SW480 (cell line): Measurements from ENCODE around the gene FAM78B.

Experiments
- DNase-seq: peaks from one replicate; pipeline ENCODE4 v3.0.0-alpha.2; 2016; ENCODE audit warnings: low spot score

Gene FAM78B

DNA sequence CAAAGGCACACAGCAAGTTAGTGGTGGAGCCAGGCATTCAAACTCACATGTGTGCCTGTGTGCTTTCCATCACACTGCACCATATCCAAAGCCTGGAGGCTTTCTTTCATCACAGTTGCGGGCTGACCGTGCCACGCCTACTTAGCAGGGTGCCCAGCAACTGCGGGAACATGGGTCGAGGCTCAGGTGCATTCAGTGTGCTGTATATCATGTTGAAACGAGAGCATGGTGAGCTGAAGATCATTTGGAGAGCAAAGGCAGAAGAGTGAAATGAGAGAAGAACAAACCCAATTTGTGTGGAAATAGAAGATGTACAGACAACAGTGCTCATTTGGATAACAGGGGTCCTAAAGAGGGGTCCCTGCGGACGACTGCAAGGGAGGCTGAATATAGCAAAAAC is 46.5 kb downstream of the FAM78B start:
- DNase-seq = no peak

DNA sequence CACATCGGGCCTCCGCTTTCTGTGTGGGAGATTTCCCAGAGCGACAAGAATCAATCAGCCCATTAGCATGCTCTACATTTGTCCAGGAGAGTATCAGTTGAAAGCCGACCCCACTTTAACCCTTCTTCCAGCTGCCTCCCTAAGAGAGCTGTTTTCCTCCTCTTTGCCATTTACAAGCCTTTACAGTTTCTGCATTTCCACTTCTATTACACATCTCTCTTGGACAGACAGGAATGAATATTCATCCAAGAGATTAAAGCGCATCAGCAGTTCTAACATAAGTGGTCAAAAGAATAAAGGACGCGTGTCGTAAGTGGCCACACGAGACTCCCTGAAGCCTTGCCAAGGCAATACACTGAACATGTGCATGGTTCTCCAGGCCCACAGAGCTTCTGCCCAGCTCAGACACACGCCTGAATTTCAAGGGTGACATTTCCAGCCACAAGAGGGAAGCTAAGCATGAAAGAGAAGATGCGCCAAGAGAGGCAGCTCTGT is 47.3 kb downstream of the FAM78B start:
- no peak for DNase-seq

DNA sequence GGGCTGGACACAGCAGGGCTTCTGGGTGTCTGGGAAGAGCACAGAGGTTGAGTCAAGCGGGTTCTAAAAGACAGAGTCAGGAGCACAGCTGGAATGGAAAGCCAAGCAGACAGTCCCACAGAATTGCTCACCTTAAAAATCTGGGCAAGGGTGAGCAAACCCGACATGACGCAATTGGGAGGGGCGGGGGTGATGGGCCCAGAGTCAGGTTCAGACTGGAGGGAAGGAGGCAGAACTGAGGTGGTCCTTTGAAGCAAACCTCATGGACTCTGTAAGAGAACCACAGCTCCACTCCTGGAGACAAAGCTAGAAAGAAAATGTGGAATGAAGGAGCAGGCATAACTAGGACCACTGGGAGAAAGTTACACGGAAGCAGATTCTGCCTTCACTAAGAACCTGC is 49.0 kb downstream of the FAM78B start:
- no peak for DNase-seq

DNA sequence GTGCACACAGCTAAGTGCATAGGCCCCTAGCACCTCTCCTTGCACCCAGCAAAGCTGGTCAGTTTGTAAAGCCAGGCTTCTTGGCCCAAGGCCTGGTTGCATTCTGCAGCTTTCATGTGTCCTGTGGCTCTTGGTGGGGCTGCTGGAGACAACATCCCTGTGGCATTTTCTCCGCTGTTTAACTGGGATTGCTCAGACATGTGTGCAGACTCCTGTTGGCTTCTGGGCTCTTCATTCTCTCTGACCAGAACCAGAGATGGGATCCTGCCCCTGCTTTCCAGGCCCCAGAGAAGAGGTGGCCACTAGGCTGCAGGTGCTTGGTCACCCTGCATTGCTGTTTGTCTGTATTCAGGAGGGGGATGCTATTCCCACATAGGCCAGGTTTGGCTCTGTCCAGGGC is 50.8 kb downstream of the FAM78B start:
- no peak for DNase-seq

DNA sequence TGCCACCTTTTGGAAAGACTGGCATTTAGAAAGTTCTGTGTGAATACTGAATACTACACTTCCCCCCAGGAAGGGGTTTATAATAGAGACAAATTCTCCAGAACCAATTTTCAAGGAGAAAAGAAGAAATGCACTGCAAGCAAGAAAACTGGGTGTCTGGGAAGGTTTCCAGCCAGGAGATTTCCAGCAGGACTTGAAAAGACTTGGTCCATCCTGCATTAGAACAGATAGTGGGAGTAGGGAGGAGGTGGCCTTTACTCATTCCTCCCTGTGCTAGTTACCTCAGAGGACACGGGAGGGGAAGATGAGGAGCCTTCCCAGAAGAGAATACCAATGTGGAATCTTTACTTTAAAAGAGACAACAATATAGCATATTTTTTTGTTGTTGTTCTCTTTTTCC is 52.4 kb downstream of the FAM78B start:
- no peak for DNase-seq

DNA sequence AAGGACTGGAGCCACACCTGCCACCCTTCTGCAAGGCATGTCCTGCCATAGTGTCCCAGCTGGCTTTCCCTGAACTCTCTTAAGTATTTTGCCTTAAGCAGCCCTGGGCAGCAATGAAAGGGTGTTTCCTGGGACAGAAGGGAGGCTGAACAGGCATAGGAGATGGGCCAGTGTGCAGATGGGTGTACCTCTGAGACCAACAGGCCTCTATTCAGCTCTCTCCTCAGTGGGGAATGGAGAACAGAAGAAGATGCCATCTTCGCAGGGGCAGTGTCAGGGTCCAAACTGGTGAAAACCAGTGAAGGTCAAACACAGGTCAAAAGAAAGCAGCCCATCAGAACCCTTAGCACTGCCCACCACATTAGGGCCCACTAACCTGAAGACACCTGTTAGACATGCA is 53.2 kb downstream of the FAM78B start:
- no peak for DNase-seq

DNA sequence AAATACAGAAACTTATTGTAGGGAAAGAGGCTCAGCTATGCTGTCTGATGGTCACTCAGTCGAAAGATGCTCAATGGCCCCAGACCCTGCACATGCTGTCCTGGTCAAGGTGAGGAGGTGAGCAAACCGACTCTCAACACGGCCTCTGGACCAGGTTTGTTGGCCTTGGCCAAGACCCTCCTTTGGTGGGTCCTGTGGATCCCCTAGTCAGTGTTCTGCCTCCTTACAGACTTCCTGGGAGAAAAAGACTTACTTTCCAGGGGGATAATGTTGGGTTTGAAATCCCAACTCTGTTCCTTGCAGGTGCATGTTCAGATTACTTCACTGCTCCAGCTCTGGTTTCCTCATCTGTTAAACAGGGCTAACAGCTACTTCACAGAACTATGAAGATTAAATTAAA is 53.8 kb downstream of the FAM78B start:
- no peak for DNase-seq

DNA sequence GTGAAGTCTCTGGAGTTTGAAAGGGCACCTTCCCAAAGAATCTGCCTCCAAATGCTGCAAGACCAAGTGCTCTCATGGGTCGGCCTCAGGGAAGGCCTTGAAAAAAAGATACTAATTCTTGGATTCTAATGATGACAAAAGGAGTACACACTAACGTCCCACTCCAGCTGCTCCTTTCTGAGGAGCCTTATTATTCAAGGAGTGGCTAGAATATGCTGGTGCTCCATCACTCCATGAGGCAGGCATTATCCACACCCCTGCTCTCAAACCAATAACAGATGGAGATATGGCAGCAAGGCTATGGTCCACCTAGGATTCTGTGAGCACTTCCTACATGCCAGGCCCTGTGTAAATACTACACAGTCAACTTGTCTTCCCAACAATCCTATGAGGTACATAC is 54.4 kb downstream of the FAM78B start:
- no peak for DNase-seq

DNA sequence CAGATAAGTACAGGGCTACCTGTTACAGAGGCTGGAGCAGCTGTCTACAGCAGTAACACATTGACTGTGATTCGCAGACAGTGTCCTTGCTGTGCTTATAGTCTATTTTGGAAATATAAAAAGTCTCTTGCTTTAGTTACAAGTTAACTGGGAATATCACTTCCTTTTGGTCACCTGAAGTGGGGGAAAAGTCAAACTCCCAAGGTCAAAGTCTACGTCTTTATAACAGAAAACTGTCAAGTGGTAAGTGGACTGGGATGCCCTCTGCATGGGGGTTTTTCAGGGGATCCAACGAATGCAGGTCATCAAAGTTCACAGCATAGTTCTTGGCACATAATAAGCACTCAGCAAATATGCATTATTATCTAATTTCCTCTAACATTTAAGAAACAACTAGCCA is 55.4 kb downstream of the FAM78B start:
- no peak for DNase-seq

DNA sequence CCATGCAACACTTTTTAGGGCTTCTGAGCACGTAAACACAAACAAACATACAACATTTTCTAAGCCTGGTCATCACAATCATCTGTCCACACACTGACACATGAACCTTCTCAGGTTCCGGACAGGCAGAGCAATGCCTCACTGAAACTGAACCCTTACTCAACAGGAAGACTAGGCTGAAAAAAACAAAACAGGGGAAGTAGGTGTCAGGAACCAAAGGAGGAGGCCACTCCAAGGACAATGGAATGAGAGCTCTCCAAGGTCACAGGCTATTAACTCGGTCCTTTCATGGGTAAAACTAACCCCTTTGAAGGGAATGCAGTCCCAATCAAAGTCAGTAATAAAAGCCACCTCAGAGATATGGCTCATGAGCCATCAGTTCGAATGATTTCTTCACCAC is 76.6 kb downstream of the FAM78B start:
- DNase-seq = no peak

DNA sequence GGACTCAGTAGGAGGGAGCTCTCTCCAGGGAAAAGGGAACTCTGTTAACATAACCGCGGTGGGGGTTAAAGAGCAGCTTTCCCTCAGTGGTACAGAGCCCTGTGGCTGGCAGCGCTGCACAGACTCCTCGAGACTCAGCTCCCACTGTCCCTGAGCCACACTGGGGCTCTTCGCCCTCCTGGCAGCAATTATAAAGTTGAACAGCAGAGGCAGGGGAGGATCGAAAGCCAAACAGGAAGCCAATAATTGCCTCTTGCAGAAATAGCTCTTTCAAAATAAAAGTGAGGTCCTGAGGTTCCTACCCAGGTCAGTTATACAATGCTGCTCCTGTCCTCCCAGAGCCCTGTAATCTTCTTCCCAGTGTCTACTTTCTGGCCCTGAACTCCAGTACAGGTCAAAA is 77.0 kb downstream of the FAM78B start:
- peak; percentile 4 for DNase-seq

DNA sequence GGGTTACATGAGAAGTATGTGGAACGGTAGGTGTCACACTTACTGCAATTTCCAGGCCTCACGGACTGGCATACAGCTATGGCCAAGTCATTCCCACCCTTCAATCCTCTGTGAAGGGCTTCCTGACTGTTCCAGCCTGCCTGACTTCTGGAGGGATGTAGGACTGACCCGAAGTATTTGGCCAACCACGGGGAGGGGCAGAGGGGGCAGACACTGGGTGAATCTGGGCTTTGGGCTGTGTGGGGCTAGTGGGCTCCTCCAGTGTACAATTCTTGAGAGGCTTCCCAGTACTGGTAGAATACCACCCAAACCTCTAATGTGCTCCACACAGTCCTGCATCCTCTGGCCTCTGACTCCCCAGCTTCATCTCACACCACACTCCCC is 78.2 kb downstream of the FAM78B start:
- no peak for DNase-seq

DNA sequence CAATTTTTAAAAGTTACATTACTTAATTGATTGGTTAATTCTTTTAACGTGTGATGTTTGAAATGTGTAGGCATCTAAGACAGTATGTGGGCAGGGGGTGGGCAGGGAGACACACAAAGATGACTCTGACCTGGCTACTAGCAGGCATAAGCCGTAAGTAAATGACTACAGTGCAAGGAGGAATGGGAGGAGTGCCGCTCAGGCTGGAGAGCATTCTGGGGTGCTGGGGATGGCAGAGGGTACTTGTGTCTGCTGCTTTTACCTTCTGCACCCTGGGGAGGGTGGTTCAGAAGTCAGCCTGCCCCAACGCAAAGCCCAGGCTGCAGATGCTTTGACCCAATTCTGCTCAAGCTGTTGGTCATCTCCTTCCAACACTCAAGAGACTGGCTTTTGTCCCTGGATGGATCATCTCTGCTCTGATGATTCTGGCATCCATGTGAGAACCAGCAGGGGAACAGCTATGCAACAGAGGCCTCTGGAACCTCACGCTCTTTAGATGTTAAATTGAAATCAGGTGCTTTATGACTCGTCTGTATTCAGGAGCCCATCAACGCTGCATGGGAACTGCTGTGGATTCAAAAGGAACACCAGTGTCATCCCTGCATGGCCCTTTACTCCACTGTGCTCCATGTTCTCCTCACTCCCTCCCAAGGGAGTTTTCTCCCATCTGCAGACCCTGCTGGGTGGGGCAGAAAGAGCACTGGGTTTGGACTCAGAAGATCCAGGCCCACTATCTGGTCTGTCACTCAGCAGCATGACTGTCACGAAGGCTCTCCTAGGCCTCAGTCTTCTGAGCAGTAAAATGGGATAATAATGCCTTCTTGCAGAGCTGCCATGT is 78.8 kb downstream of the FAM78B start:
- DNase-seq = no peak

DNA sequence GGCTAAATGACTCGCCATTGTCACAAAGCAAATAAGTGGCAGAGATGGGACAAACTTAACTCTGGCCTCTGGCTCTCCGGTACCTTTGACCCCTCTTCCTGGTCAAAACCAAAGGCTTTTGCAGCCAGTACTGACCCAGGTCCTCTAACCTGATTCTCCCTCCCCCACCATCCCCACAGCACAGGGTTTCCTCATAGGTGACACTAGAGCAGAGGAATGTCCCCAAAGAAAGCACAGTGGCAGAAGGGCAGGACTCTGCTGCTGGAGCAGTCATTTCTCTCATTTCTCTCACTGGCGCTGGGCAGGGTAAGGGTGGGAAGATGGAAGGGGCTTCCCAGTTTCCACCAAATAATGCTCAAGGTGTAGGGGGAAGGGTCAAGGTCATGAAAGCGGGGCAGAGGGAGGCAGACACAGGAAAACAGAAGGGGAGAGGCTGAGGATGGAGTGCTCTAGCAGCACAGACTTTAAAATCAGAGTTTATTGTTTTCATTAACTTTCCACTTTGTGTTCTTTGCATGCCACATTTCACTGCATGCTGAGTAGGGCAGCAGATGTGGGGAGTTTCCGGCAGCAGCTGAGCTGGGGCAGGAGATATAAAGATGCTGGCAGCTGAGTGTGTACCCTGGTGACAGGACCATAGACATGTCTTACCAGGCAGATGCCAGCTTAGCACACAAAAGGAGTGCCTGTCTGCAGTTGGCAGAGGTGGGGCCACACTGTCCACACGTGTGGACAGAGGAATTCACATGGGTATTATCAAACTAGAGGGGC is 80.5 kb downstream of the FAM78B start:
- no peak for DNase-seq

DNA sequence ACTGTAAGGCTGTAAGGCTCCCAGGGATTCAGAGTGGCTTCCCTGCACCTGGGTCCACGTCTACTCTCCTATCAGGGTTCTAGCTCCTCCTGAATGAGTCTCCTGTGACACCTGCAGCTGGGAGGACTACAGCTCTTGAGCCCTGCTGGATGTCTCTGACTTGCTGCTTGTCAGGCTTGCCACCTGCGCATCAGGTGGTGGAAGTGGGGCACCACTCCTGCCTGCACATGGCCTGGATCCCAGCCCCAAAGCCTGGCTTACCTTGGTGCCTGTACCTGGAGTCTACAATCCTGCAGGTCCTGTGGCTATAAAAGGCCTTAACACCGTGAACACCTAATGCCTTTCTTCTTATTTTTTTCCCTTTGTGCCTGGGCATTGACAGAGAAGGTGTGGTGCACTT is 82.2 kb downstream of the FAM78B start:
- no peak for DNase-seq

DNA sequence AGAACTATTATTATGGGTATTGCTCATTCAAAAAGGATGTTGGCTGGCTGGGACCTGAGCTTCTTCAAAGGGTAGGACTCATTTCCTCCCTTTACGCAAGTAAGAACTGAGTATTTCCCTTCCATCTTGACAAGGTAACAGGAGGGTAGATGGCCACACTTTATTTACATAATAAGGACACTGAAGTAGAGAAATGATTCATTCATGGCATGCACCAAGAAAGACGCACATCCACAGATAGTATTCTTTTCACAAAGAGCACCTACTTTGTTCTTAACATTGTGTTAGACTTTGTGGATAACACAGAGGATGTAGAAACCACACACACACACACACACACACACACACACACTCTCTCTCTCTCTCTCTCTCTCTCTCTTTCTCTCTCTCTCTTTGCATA is 82.9 kb downstream of the FAM78B start:
- no peak for DNase-seq

DNA sequence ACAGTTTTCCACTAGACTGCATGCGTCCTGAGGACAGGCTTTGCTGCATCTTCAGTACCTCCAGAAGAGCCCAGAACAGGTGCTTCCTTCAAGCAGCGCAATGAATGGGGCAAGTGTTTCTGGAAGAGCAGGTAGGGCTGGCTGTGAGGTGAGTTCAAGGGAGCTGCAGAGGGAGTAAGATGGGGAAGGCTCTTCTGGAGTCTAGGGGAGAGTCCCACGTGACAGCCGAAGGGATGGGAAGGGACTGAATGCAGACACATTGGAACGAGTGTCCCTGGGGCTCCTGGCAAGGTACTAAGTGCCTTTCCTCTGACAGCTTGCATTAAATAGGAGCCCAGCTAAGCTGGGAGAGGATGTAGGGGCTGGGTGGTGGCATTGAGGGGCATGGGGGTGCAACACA is 84.2 kb downstream of the FAM78B start:
- DNase-seq = no peak

DNA sequence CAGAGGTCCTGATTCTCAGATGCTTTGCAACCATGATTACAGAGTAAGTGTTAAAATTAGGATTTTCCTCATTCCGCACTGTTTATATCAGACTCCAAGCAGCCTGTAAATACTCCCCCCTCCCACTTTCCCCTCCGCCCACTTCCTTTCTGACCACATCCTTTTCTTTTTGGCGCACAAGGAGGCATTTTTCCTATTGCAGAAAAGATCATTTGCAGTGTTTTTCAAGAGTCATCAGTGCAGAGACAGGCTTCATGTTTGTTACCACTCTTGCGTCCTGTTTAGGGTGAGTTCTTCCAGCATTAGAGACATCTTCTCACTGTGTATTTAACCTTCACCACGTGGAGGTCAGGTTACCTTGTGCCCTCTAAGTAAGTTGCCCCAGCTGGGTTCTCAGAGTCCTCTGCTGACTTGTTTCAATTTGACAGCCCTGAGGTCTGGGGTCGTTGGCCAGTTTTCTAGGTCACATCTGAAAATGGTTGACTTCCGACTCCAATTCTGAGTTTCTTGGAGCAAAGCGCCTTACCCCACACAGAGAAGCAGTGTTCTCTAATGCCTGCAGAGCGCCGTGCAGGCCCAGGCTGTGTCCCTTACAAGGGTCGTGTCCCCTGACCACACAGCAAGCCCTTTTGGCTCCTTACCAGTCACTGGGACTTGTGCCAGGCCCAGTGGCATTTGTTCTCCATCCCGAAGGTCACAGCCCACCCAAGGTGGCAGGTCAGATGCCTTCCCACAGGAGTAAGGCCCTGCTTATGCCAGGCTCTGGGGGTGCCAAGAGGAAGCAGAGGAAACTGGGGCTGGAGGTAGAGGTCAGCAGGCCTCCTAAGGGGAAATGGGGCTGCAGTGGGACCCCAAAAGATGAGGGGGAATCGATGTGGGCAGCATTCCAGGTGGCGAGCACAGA is 85.6 kb downstream of the FAM78B start:
- no peak for DNase-seq

DNA sequence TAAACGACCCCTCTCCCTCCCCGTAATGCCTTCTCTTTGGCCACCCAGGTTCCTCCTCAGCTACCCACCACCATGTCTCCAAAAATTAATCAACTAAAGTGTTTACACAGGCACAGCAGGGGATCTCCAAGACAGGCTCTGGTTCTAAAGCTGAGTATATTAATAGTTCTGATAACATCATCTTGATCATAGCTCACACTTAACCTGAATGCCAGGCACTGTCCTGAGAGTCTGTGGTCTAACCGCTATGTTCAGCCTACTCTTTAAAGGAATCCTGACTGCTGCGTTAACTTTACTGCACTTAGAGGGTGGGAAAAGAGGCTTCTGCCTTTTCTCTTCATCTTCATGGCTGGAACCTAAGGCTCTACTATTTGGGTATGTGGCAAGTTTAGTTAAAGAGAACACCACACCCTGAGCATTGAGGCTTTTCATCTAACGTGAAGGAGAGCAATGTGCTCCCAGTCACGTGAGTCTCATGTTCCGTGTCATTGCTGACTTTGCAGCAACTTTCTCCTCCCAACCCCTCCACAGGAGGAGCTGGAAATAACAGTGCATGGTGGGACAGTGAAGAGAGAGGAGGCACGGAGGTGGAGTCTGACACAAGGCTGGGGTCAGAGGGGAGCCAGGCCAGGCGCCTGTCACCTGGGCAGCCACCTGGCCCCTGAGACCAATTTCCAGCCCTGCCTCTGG is 86.4 kb downstream of the FAM78B start:
- no peak for DNase-seq

DNA sequence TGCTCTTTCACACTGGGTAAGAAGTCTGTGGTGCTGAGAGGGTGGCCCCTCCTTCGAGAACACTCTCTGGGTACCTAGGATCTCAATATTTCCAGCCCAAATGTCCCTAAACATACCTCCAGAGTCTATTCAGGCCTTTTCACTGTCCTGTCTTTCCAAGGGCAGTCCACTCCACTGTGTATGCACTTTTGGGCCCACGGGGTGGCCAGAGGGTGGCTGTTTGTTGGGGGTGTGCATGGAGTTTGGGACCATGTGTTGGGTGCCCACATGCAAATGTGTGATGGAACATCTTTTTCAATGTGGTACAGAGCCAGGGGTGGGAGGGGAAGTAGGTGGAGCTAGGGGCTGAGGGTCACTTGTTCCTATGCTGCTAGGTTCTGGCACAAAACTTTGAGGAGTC is 87.5 kb downstream of the FAM78B start:
- no peak for DNase-seq

DNA sequence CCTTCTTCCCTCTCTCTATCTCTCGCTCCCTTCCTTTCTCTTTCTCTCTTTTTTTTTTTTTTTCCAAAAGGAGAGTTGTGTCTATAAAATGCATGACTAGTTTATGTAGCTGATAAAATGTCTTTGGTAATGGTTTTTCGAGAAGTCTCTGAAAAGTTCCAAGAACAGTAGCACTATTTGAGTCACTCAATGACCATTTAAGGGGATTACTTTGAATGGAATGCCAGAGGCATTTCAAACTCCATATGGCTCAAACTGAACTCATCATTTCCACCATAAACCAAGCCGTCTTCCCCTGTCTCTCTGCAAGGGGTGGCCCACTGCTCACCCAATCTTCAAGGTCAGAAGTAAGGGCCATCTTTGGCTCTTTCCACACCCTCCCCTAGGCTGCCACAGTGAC is 93.3 kb downstream of the FAM78B start:
- DNase-seq = no peak

DNA sequence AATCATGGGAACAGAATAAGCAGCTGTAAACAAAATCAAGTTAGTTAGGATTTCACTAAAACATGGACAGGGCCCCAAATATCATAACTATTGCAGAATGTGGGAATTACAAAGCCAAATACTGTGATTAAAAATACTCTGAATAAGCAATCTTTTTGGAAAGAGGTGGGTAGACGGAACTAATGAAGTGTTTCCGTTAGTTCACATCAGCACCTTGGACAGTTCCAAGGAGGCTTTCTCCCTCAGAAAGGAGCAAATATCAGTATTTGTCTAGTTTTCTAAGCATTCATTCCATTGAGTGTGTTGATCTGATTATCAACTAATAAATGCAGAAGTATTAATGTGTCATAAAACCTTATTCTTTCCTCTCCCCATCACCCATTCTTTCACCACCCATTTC is 97.4 kb downstream of the FAM78B start:
- no peak for DNase-seq
